HG03558 (cell line): ENCODE results near the gene ATP11A.

ENCODE experiments used
- ATAC-seq: cut with Tn5 transposase; IDR thresholded peaks from one replicate; pipeline ENCODE4 v1.9.1; 2021; ENCODE audit warnings: moderate number of reproducible peaks; ENCODE audit not compliant: unreplicated experiment; ENCODE audit errors: extremely low read depth

Gene ATP11A

DNA sequence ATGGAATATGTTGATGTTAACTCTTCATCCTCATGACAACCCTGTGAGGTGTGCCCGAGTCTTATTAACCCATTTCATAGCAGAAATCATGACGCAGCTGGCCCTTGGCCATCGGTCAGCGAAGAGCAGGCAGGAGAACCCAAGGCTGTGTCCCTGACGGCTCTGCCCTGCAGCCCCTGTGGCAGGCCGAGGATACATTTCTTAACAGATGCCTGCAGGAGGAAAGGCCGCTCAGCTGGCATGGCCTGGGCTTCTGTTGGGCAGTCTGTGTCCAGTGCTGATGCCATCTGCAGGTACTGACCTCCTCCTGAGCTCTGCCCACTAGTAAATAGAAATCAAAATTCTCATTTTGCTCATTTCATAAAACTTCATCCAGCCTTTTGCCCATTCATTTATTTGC is 243.8 kb downstream of the ATP11A start:
- ATAC-seq = no peak

DNA sequence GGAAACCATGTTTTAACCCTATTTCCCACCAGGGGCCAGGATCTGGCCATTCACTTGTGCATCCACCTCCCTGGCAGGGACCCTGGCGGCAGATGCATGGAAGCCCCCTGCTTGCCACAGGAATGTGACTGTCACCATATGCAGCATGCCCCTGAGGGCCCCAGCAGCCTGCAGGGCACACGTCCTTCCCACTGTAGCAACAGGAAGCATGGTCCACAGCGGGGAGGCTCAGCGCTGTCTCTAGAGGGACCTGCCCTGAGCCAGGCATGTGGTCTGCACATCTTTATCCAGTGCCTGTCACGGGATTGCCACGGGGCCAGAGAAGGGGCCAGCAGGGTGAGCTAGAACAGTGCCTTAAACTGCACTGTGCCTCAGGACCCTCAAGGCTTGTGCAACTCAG is 244.2 kb downstream of the ATP11A start:
- no peak for ATAC-seq
